GM04503 (cell line): Measurements from ENCODE around the gene KCNJ14.

Experiments used
- DNase-seq: peaks from one replicate; pipeline ENCODE4 v3.0.0-alpha.2; 2012; ENCODE audit warnings: low read depth

Gene KCNJ14

DNA sequence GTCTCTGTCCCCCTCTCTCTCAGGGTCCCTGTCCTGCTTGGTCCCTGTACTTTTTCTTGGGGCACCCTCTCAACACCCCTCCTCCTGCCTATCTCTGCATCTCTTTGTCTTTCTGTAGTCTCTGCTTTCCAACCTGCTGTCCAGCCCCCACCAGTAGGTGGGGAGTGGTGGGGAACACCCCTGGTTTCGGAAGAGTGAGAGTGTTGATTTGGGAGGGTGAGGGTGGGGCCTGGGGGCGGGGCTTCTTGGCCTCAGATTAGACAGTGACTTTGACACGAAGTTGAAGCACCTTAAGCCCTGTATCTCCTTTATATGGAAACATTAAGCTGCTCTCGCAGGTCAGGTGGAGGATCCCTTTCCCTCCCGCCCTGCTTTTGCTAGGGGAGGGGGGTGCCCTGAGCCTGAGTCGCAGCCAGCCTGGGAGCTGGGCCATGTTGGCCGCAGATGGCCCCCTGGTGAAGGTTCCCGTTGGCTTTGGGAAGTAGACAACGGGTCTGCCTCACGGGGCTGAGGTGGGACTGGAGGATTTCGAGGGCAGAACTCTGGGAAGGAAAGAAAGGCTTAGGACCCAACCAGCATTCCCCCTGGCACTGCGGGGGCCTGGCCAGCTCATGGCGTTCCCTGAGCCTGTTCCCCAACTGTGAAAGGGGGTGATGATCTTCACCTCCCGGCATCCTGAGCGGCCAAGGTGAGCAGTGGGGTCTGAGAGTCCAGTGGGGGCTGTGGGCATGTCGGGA lies at the start of gene KCNJ14:
Gene KCNJ14 (plus strand): TSS at position 404 of the 737 bp plus-strand sequence. CDS start 6,151 bp downstream, outside the sequence.
- no peak for DNase-seq

DNA sequence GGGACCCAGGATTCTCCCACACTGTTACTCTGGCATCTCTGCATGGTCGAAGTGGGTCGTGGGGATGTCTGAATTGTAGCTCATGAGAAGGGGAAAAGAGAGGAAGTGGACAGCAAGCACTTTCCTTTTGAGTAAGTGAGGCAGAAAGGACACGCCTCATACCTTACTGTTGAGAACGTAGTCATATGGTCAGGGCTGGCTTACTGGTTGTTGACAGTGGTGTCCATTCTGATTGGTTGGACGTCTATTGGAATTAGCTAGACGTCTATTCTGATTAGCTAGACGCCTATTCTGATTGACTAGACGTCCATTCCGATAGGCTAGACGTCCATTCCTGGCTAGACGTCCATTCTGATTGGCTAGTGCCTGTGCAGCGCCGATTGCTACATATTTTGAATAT lies 49.5 kb upstream of the KCNJ14 start:
- no peak for DNase-seq

DNA sequence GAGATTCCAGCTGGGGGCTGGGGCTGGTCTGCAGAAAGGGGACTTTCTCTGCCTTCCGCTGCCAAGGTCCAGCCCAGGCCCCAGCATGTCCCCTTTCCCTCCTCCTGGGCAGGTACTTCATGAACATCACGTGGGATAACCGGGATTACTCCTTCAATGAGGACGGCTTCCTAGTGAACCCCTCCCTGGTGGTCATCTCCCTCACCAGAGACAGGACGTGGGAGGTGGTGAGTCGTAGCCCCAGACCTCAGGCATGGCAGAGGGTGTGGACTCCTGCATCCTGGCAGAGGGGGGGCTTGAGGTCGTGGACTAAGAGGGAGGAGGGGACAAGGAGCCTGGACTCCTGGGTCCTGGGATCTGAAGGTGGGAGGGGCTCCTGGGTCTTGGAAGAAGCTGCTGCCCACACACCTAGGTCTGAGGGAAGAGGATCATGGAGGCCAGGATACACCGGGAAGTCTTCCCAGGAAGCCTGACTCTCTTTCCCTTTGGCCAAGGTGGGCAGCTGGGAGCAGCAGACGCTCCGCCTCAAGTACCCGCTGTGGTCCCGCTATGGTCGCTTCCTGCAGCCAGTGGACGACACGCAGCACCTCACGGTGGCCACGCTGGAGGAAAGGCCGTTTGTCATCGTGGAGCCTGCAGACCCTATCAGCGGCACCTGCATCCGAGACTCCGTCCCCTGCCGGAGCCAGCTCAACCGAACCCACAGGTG lies 41.3 kb upstream of the KCNJ14 start:
- no peak for DNase-seq

DNA sequence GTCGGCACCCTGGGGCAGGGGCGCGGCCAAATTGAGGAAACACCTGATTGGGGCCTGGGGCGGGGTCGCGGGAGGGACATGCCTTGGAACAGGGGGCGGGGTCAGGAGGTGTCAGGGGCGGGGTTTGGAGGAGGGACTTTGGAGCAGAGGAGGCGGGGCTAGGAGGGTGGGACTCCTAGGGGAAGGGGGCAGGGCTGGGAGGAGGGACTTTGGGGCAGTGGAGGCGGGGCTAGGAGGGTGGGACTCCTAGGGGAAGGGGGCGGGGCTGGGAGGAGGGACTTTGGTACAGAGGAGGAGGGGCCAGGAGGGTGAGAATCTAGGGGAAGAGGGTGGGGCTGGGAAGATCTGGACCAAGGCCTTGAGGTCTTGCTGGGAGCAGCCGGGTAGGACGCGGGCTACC lies 40.0 kb upstream of the KCNJ14 start:
- DNase-seq = no peak

DNA sequence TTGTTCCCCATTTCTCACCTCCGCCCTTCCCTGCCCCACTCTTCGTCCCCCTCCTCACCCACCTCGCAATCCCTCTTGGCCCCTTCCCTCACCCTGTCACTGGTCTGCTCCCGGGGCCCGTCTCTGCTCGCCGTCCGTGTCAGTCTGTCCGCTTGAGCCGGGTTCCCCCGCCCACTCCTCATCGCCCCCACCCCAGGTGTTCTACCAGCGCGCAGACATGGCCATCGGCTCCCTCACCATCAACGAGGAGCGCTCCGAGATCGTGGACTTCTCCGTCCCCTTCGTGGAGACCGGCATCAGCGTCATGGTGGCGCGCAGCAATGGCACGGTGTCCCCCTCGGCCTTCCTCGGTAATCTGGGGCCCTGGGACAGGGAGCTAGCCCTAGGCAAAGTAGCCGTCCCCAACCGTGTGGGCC lies 39.6 kb upstream of the KCNJ14 start:
- no peak for DNase-seq

DNA sequence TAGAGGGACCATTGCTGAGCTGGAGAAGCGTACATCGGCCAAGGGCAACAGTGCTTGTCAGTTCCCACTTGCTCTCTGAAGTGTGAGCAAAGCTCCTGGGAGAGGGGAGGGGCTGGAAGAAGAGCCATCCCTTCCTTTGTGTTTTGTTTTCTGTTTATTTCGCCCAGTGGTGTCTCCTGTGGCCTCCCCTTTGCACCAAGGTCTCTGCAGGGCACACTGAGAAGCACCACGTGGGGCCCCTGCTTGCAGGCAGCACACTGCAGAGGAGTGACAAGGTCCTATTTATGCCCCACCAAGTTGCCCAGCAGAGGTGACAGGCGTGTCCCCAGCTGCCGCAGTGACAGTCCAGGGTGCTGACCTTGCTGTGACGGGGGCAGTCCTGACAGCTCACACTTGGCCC lies 38.0 kb upstream of the KCNJ14 start:
- DNase-seq = no peak

DNA sequence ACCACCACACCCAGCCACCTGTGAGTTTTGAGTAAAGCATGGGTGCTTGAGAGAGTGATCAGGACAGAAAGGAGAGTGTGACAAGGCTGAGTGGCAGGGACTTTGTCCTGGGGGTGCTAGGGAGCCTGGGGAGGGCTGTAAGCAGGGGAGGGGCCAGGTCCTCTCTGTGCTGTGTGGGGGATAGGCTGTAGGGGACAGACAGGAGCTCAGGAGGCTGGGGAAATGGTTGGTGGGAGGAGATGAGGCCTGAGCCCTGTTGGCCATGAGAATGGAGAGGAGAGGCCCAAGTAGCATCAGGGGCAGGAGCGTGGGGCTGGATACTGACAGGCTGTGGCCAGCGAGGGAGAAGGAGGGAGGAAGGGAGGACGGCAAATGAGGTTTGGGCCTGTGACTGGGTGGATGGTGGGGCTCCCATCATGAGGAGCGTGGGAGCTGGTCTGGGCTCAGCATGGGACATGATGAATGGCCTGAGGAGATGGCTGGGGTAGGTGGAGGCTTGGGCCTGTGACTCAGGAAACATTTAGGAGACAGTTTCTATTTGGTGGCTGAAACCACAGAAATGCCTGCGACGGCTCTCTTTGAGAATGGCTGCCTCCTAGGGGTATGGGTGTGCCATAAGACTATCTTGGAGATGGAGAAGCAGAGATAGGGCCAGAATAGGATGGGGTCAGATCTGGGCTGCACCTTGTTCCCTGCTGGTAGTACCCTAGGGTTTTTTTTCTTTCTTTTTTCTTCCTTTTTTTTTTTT lies 36.9 kb upstream of the KCNJ14 start:
- no peak for DNase-seq

DNA sequence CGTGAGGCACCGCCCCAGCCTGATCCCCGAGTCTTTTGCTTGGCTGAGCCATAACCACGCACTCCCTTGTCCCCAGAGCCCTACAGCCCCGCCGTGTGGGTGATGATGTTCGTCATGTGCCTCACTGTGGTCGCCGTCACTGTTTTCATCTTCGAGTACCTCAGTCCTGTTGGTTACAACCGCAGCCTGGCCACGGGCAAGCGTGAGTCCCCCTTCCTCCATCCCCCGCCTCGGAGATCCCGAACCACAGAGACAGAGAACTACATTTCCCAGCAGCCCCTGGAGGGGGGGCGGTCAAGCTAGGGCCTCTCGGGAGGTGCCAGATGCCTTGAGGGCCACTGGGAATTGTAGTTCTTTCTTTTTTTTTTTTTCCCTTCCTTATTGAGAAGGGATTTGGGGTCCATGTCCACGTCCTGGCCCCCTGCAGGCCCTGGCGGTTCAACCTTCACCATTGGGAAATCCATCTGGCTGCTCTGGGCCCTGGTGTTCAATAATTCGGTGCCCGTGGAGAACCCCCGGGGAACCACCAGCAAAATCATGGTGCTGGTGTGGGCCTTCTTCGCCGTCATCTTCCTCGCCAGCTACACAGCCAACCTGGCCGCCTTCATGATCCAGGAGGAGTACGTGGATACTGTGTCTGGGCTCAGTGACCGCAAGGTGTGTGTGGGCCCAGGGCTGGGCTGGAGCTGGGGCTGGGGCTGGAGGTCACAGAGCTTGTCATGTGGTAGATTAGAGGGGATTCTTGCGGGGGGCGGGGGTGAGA lies 36.0 kb upstream of the KCNJ14 start:
- DNase-seq = no peak

DNA sequence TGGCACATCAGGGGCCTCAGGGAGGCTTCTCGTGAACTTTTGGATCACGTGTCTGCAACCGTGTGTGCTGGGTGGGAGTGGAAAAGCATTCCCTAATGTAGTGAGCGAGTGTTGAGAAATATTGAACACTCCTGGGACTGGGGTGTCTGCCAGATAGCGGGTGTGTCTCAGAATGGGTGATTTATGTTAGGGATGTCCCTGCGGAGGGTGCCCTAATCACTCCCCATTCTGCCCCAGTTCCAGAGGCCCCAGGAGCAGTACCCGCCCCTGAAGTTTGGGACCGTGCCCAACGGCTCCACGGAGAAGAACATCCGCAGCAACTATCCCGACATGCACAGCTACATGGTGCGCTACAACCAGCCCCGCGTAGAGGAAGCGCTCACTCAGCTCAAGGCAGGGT lies 33.8 kb upstream of the KCNJ14 start:
- DNase-seq = no peak

DNA sequence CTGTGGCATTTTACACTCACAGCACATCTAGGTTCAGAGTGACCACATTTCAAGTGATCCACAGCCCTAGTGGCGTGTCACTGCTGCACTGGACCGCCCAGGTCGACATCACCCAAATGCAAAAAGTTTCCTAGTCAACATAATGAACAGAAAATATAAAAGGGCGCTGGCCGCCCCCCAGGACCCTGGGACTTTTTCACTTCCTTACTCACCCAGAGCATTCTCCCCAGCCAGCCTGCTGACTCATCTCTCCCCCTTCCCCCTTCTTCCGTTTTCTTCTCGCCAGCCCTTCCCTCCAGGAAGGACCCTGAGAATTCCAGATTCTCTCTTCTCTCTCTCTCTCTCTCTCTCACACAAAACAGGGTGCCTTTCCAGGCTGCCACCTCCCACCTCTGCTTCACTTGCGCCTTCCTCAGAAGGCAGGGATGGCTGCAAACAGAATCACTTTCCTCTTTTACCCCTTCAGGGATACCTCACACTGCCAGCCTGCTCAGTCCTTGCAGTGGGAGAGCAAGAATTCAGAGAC lies 30.6 kb upstream of the KCNJ14 start:
- no peak for DNase-seq

DNA sequence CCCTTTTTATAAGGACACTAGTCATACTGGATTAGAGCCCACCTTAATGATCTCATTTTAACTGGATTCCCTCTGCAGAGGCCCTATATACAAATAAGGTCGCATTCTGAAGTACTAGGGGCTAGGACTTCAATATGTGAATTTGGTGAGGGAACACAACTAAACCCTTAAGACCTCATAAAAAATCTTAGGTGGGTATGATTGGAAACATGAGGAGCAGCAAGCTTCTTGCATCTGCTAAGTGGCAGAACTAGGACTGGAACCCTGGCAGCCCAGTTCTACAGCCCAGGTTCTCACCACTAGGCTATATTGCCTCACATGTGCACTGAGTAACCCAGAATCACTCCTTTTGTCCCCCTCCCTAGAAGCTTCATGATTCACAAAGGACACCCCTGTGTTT lies 26.7 kb upstream of the KCNJ14 start:
- no peak for DNase-seq

DNA sequence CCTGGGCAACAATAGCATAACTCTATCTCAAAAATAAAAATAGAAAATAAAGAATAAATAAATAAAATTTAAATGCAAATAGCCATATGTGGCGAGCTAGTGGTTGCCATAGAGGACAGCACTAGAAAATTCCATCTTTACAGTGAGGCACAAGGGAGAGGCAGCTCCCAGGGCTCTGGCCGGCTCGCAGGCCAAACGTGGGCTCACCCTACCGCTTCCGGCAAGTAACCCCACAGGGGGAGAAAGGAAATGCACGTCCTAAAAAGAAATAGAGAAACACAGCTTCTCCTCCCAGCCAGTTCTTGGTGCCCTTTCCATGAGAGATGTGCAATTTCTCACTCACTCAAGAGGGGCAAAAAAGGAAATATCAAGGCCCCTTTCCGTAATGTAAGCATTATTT lies 22.0 kb upstream of the KCNJ14 start:
- DNase-seq = no peak

DNA sequence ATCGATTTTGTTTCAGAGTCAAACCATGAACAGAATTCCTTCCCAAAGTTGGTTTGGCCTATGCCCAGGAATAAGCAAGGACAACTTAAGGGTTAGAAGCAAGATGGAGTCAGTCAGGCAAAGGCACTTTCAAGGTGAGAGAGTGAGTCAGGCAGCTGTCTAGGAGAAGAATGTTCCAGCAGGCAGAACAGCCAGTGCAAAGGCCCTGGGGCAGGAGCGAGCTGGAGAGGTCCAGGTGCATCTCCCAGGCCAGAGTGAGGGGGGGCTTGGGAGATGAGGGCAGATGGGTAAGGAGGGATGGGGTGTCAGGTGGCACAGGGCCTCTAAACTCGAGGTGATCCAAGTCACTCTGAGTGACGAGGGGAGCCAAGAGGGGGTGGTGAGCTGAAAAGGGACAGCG lies 18.8 kb upstream of the KCNJ14 start:
- DNase-seq = no peak

DNA sequence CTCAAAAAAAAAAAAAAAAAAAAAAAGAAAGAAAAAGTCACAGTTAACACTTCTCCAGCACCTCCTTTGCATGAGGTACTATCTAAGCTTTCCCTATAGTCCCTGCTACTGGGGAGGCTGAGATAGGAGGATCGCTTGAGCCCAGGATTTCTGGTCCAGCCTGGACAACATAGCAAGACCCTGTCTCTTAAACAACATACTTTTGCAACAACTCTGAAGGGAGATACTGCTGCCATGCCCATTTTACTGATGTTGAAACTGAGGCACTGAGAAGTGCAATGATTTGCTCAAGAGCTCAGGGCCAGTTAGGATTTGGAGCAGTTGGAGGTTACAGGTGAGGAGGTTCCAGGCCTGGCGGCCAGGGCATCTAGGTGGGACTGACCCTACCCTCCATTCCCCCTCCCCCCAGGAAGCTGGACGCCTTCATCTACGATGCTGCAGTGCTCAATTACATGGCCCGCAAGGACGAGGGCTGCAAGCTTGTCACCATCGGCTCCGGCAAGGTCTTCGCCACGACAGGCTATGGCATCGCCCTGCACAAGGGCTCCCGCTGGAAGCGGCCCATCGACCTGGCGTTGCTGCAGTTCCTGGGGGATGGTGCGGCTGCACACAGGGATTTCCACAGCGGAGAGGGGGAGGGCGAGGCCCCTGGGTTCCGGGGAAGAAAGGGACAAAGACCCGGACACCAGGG lies 13.9 kb upstream of the KCNJ14 start:
- DNase-seq = no peak

DNA sequence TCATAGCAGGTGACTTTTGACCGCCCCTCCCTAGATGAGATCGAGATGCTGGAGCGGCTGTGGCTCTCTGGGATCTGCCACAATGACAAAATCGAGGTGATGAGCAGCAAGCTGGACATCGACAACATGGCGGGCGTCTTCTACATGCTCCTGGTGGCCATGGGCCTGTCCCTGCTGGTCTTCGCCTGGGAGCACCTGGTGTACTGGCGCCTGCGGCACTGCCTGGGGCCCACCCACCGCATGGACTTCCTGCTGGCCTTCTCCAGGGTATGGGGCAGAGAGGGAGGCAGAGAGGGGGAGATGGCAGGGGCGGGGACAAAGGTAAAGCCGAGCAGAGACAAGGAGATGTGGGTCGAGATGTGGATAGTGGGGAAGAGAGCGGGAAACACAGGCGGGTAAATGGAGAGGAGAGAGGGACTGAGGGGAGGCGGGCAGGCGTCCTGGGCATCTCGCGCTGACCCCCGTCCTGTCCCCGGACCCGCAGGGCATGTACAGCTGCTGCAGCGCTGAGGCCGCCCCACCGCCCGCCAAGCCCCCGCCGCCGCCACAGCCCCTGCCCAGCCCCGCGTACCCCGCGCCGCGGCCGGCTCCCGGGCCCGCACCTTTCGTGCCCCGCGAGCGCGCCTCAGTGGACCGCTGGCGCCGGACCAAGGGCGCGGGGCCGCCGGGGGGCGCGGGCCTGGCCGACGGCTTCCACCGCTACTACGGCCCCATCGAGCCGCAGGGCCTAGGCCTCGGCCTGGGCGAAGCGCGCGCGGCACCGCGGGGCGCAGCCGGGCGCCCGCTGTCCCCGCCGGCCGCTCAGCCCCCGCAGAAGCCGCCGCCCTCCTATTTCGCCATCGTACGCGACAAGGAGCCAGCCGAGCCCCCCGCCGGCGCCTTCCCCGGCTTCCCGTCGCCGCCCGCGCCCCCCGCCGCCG lies 13.0 kb upstream of the KCNJ14 start:
- no peak for DNase-seq

DNA sequence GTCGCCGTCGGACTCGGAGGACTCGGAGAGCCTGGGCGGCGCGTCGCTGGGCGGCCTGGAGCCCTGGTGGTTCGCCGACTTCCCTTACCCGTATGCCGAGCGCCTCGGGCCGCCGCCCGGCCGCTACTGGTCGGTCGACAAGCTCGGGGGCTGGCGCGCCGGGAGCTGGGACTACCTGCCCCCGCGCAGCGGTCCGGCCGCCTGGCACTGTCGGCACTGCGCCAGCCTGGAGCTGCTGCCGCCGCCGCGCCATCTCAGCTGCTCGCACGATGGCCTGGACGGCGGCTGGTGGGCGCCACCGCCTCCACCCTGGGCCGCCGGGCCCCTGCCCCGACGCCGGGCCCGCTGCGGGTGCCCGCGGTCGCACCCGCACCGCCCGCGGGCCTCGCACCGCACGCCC lies 12.1 kb upstream of the KCNJ14 start:
- DNase-seq = no peak

DNA sequence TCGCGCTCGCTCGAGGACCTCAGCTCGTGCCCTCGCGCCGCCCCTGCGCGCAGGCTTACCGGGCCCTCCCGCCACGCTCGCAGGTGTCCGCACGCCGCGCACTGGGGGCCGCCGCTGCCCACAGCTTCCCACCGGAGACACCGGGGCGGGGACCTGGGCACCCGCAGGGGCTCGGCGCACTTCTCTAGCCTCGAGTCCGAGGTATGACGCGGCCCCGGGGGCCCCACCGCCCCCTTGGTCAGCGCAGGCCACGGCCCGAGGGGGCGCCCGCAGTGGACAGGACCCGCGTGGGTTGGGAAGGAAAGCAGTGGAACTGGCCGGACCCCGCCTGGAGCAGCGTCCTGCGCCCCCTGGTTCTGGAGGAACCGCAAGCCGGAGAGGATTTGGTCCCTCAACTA lies 11.6 kb upstream of the KCNJ14 start:
- no peak for DNase-seq

DNA sequence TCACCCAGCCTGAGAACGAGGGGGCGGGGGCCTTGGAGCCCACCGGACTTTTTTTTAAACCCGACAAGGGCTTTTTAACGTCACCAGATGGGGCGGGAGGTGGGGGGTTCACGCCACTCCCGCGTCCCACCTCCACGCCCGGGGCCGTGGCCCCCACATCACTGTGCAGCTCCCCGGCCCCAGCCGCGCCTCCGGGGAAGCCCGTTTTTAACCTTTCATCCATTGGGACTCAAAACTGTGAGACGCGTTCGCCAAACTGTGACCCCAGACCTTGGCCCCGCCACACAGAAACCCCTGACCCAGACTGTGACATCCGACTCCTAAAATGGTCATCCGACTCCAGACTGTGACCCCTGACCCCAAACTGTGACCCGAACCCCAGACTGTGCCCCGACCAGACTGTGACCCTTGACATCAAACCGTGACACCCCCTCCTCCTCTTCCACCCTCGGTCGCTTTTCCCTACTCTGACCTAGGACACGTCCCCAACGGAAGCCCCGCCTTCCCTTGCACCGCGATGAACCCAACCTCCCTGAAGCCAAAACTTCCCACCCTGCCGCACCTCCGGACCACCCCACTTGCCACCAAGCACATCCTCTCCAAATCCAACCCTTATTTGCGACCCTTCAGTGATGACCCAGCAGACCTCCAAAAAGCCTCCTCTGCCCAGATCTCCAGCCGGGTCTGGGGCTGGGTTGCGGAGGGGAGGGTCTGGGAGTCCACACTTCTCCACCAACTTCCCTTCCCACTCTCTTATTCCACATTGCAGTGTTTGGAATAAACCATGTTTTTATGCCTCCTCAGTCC lies 11.0 kb upstream of the KCNJ14 start:
- DNase-seq = no peak

DNA sequence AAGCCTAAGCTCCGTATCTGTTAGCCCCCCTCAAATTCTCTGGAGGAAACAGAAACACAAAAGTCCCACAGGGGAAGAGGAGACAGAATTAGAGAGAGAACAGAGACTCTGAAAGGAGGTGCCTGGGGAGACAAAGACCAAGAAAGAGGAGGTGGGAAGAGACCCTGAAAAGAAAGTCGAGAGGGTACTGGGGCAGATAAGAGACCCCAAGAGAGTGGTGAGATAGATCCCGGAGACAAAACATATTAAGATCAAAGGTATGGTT lies 10.5 kb upstream of the KCNJ14 start:
- DNase-seq = no peak

DNA sequence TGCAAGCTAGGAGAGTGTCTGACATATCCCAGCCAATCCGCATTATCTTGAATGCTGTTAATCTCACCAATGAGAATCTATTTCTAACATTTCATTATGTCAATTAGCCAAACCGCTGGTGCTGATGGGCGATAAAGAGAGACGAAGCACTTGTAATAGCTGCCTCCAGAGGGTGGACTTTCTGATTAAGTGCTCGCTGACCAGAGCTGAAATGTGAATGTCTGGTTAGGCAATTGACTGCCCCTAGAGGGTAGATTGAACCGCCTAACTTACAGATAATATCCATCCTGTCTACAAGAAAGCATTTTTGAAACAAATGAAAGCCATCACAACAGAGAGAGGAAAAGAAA lies 10.1 kb upstream of the KCNJ14 start:
- peak; percentile 75 for DNase-seq
